Psoas muscle (tissue), 8 donors: Measurements from ENCODE around the gene HAUS8. TPM values are rescaled to one million over a fixed set of nuclear protein-coding genes. Genes with fewer than 3 reads are reported as not detected.

Experiments
- ATAC-seq, 4 donors: fragments of 200-7000 bp; cut with Tn5 transposase; one replicate each; pipeline ENCODE4 v1.9.1; 2020; ENCODE audit warnings: moderate library complexity in 3 of 4, mild to moderate bottlenecking in 2 of 4
- DNase-seq, 2 donors: peaks; one replicate each; pipeline ENCODE4 v3.0.0-alpha.2; 2020
- H3K27ac ChIP-seq: fragments of 200-600 bp; one replicate; pipeline ENCODE4 v1.8.0; 2022
- H3K27me3 ChIP-seq, 3 donors: fragments of 200-600 bp in 1 of 3; one replicate each; pipeline versions ENCODE4 v1.6.1 to v1.8.0; 2013 to 2022; ENCODE audit warnings: low read length in 2 of 3, mild to moderate bottlenecking in 2 of 3, moderate library complexity in 1 of 3; ENCODE audit not compliant: insufficient read depth in 3 of 3
- H3K36me3 ChIP-seq, 2 donors: fragments of 200-600 bp in 1 of 2; one replicate each; pipeline versions ENCODE4 v1.6.1 to v1.8.0; 2013 to 2022; ENCODE audit warnings: low read depth in 1 of 2, mild to moderate bottlenecking in 1 of 2, moderate library complexity in 1 of 2; ENCODE audit not compliant: insufficient read depth in 1 of 2
- H3K4me1 ChIP-seq: fragments of 200-600 bp; one replicate; pipeline ENCODE4 v1.8.0; 2022
- H3K4me3 ChIP-seq: fragments of 200-600 bp; one replicate; pipeline ENCODE4 v1.8.0; 2022; ENCODE audit warnings: mild to moderate bottlenecking
- H3K9me3 ChIP-seq: fragments of 200-600 bp; one replicate; pipeline ENCODE4 v1.8.0; 2022
- WGBS, 3 donors: extraction: QIAGEN DNeasy Blood & Tissue Kit; methylation state at CpG; one replicate each; pipeline versions ENCODE4 v1.1.6 to v1.1.7; 2013; 5-methylcytosine and 5-hydroxymethylcytosine counted together
- intact Hi-C, 2 donors: fragments of 100-400 bp; cut with DNase I; formaldehyde crosslinking; loops; one replicate each; pipeline versions ENCODE4 v1.11.0 to v1.14.2; 2022
- polyA plus RNA-seq, 3 donors: library from polyadenylated mRNA; stranded (reverse); fragments of 200-250 nt; gene quantifications; one replicate each; pipeline ENCODE4 v1.2.3, GENCODE V29; 2013
- total RNA-seq, 4 donors: library from RNA; stranded (reverse); fragmentation: NEBNext Ultra II Directional in 2 of 4; extraction: Animal tissue kit (Norgen Biotek cat#: 25700) in 2 of 4; gene quantifications; one replicate each; pipeline versions ENCODE4 v1.2.1 to v1.2.4, GENCODE V29; 2021 to 2023
- TF ChIP-seq, protein P1 (sequence below): fragments of 200-600 bp; IDR thresholded peaks from one replicate; pipeline ENCODE4 v1.8.0; 2022; ENCODE audit warnings: antibody characterized with exemption
- donor health status: healthy with polysubstance abuse.
- donor health status: DM: no; HTN: no; CAD: no; lungs with moderate emphysema.
- donor health status: Bipolar disorder and iron deficiency.
- donor health status: healthy.
- donor health status: DM: yes; HTN: yes; CAD: no.
- donor health status: DM: no; HTN: no; CAD: no.
- donor health status: DM: no; HTN: no; CAD: no.
- donor health status: DM: yes; HTN: yes; CAD: no.

HAUS8 gene
- total and polyA plus RNA-seq, 7 donors, result 1.8 to 5.9 (median 4.2) TPM

DNA sequence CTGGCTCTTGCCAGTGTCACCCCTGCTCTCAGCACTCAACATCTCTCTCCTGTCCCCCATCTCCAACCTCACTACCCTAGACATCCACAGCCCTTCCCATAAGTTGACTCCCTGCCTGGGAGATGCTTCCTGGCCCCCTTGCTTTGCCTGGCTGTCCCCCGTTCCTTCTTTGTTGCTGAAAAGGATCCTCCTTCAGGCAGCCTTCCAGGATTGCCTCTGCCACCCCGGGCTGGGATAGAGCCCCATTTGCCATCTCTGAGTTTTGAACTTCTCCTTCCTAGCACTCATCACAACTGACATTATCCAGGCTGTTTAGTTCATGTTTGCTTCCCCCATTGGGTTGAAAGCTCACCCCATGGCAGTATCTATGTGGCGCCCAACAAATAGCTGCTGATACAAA lies 68.7 kb downstream of the HAUS8 start:
- intact Hi-C loops, result no loop called here
- no peak overlapping the region for H3K27ac ChIP-seq
- WGBS, 3 donors, result 82 to 92% (median 83%) methylated on average over 3 of the region's 3 CpGs

DNA sequence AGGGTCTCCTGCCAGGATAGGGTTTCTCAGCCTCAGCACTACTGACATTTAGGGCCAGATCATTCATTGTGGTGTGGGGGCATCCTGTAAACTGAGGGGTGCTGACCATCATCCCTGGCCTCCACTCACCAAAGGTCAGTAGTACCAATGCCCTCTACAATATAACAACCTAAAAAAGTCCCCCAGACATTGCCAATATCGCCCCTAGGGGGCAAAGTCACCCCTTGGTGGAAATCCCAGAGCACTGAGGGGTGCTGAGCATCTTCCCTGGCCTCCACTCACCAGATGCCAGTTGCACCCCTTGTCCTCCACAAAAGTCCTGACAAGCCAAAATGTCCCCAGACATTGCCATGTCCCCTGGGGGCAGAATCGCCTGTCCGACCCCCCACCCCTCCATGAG lies 70.3 kb downstream of the HAUS8 start:
- Histone ChIP-seq H3K4me1 (no peaks in the 10 kb centered on the region), H3K9me3 (no peaks in the 10 kb centered on the region), H3K4me3 (no peak overlapping the region), H3K27me3 (peaks cover 0 to 2% (median 0%) of the 10 kb centered on the region in 3 donors), H3K27ac (no peak overlapping the region), H3K36me3 (no peaks in the 10 kb centered on the region)
- no peak for ATAC-seq
- 63 to 69% (median 69%) methylated on average over 3 of the region's 3 CpGs for WGBS, 3 donors
- no peak for DNase-seq
- TF ChIP-seq, protein P1, sequence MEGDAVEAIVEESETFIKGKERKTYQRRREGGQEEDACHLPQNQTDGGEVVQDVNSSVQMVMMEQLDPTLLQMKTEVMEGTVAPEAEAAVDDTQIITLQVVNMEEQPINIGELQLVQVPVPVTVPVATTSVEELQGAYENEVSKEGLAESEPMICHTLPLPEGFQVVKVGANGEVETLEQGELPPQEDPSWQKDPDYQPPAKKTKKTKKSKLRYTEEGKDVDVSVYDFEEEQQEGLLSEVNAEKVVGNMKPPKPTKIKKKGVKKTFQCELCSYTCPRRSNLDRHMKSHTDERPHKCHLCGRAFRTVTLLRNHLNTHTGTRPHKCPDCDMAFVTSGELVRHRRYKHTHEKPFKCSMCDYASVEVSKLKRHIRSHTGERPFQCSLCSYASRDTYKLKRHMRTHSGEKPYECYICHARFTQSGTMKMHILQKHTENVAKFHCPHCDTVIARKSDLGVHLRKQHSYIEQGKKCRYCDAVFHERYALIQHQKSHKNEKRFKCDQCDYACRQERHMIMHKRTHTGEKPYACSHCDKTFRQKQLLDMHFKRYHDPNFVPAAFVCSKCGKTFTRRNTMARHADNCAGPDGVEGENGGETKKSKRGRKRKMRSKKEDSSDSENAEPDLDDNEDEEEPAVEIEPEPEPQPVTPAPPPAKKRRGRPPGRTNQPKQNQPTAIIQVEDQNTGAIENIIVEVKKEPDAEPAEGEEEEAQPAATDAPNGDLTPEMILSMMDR, result no peak
- intact Hi-C loops, result no loop called here

More for the DNA sequence above, 68.7 kb downstream of the HAUS8 start:
- Histone ChIP-seq H3K9me3 (no peaks in the 10 kb centered on the region), H3K36me3 (no peaks in the 10 kb centered on the region), H3K4me1 (no peaks in the 10 kb centered on the region), H3K27me3 (peaks cover 0 to 2% (median 0%) of the 10 kb centered on the region in 3 donors), H3K4me3 (no peak overlapping the region)
- DNase-seq (no peak), ATAC-seq (no peak)
- TF ChIP-seq, protein P1, result no peak

GRCh38 chr19:17004386-17004785 lies 70.9 kb downstream of the HAUS8 start:
- Histone ChIP-seq H3K9me3 (no peaks in the 10 kb centered on the region), H3K27me3 (peaks cover 0 to 2% (median 0%) of the 10 kb centered on the region in 3 donors), H3K36me3 (no peaks in the 10 kb centered on the region), H3K4me3 (no peak overlapping the region), H3K4me1 (no peaks in the 10 kb centered on the region), H3K27ac (no peak overlapping the region)
- TF ChIP-seq, protein P1, result no peak
- ATAC-seq, result no peak
- no peak for DNase-seq
- intact Hi-C loops, result no loop called here
- 81 to 91% (median 85%) methylated on average over 15 of the region's 15 CpGs for WGBS, 3 donors

GRCh38 chr19:17002455-17002854 lies 72.8 kb downstream of the HAUS8 start:
- DNase-seq (no peak), ATAC-seq (no peak)
- Histone ChIP-seq H3K4me1 (no peaks in the 10 kb centered on the region), H3K9me3 (no peaks in the 10 kb centered on the region), H3K27ac (no peak overlapping the region), H3K36me3 (no peaks in the 10 kb centered on the region), H3K27me3 (peaks cover 0 to 2% (median 0%) of the 10 kb centered on the region in 3 donors), H3K4me3 (no peak overlapping the region)
- 58 to 65% (median 62%) methylated on average over 7 of the region's 7 CpGs for WGBS, 3 donors
- TF ChIP-seq, protein P1, result no peak
- intact Hi-C loops, result no loop called here

GRCh38 chr19:17001603-17002183 lies 73.6 kb downstream of the HAUS8 start:
- Histone ChIP-seq H3K4me3 (no peak overlapping the region), H3K27me3 (peaks cover 0 to 2% (median 0%) of the 10 kb centered on the region in 3 donors), H3K4me1 (no peaks in the 10 kb centered on the region), H3K36me3 (no peaks in the 10 kb centered on the region), H3K27ac (no peak overlapping the region), H3K9me3 (no peaks in the 10 kb centered on the region)
- WGBS, 3 donors, result 50 to 60% (median 57%) methylated on average over 6 to 7 of the region's 7 CpGs
- DNase-seq (no peak), ATAC-seq (no peak)
- TF ChIP-seq, protein P1, result no peak
- intact Hi-C loops, result no loop called here
